ENCODE results near the gene STEAP4. TPM values are rescaled to one million over a fixed set of nuclear protein-coding genes. Genes with fewer than 3 reads are reported as not detected.

Gene STEAP4
- total and polyA plus RNA-seq, 2 donors (not counting 1 experiment from before 2014, with no cell fraction given): 0.94 to 0.99 TPM

GRCh38 chr7:88344956-88345832 is 38.5 kb upstream of the STEAP4 start:
- H3K4me2 ChIP-seq (ENCODE audit: extremely low read depth, insufficient read depth, low read length): no peak overlapping the region

GRCh38 chr7:88344271-88344670 is 37.6 kb upstream of the STEAP4 start:
- no peaks in the 10 kb centered on the region for H3K4me1 ChIP-seq (ENCODE audit: control insufficient read depth, extremely low read depth, insufficient read depth, low read length)
- no peak overlapping the region for H3K4me2 ChIP-seq (ENCODE audit: extremely low read depth, insufficient read depth, low read length)
- no peak overlapping the region for H3K27ac ChIP-seq (ENCODE audit: insufficient read depth, low read length)
- no peaks in the 10 kb centered on the region for H3K9me3 ChIP-seq (ENCODE audit: control insufficient read depth, insufficient read depth, low read depth, low read length)
- H3K27me3 ChIP-seq (ENCODE audit: control insufficient read depth, insufficient read depth, low read length): no peaks in the 10 kb centered on the region
- TF ChIP-seq EZH2 (IDR thresholded peaks at IDR 0.05; ENCODE audit: low read length, missing control alignments) (no peak), CTCF (conservative IDR thresholded peaks at IDR 0.05 in 1 of 2, IDR thresholded peaks at IDR 0.05 in 1 of 2; ENCODE audit: low read depth in 1 of 2, low read length in 2 of 2) (no peak)
- H3K4me3 ChIP-seq (replicated peaks in 1 of 4; ENCODE audit: control extremely low read depth in 1 of 4, insufficient read depth in 1 of 4, low read depth in 3 of 4, low read length in 4 of 4): no peak overlapping the region
- H4K20me1 ChIP-seq (ENCODE audit: control insufficient read depth, extremely low read depth, insufficient read depth, low read length): no peaks in the 10 kb centered on the region
- DNase-seq (ENCODE audit: low read depth in 2 of 2): no peak
- no peak overlapping the region for H3K9ac ChIP-seq (ENCODE audit: insufficient read depth, low read length)
- no peak overlapping the region for H2AFZ ChIP-seq (ENCODE audit: low read length)
- no peaks in the 10 kb centered on the region for H3K36me3 ChIP-seq (ENCODE audit: control insufficient read depth, insufficient read depth, low read length)
- H3K79me2 ChIP-seq (ENCODE audit: control insufficient read depth, insufficient read depth, low read length): no peaks in the 10 kb centered on the region

More at GRCh38 chr7:88344956-88345832, 38.5 kb upstream of the STEAP4 start:
- Histone ChIP-seq H3K27me3 (ENCODE audit: control insufficient read depth, insufficient read depth, low read length) (no peaks in the 10 kb centered on the region), H3K27ac (ENCODE audit: insufficient read depth, low read length) (no peak overlapping the region), H3K36me3 (ENCODE audit: control insufficient read depth, insufficient read depth, low read length) (no peaks in the 10 kb centered on the region), H3K9me3 (ENCODE audit: control insufficient read depth, insufficient read depth, low read depth, low read length) (no peaks in the 10 kb centered on the region), H4K20me1 (ENCODE audit: control insufficient read depth, extremely low read depth, insufficient read depth, low read length) (no peaks in the 10 kb centered on the region), H2AFZ (ENCODE audit: low read length) (no peak overlapping the region), H3K4me3 (replicated peaks in 1 of 4; ENCODE audit: control extremely low read depth in 1 of 4, insufficient read depth in 1 of 4, low read depth in 3 of 4, low read length in 4 of 4) (no peak overlapping the region), H3K9ac (ENCODE audit: insufficient read depth, low read length) (no peak overlapping the region), H3K4me1 (ENCODE audit: control insufficient read depth, extremely low read depth, insufficient read depth, low read length) (no peaks in the 10 kb centered on the region), H3K79me2 (ENCODE audit: control insufficient read depth, insufficient read depth, low read length) (no peaks in the 10 kb centered on the region)
- peak; percentile 5 to 25 for DNase-seq (ENCODE audit: low read depth in 2 of 2)
- peak; percentile 48 to 50 for TF ChIP-seq CTCF (conservative IDR thresholded peaks at IDR 0.05 in 1 of 2, IDR thresholded peaks at IDR 0.05 in 1 of 2; ENCODE audit: low read depth in 1 of 2, low read length in 2 of 2)
- TF ChIP-seq EZH2 (IDR thresholded peaks at IDR 0.05; ENCODE audit: low read length, missing control alignments): no peak

GRCh38 chr7:88339195-88339922 is 32.7 kb upstream of the STEAP4 start:
- Histone ChIP-seq H3K79me2 (ENCODE audit: control insufficient read depth, insufficient read depth, low read length) (no peaks in the 10 kb centered on the region), H2AFZ (ENCODE audit: low read length) (no peak overlapping the region), H3K4me3 (replicated peaks in 1 of 4; ENCODE audit: control extremely low read depth in 1 of 4, insufficient read depth in 1 of 4, low read depth in 3 of 4, low read length in 4 of 4) (no peak overlapping the region), H3K36me3 (ENCODE audit: control insufficient read depth, insufficient read depth, low read length) (no peaks in the 10 kb centered on the region), H3K27ac (ENCODE audit: insufficient read depth, low read length) (no peak overlapping the region), H3K4me1 (ENCODE audit: control insufficient read depth, extremely low read depth, insufficient read depth, low read length) (no peaks in the 10 kb centered on the region), H3K27me3 (ENCODE audit: control insufficient read depth, insufficient read depth, low read length) (no peaks in the 10 kb centered on the region), H4K20me1 (ENCODE audit: control insufficient read depth, extremely low read depth, insufficient read depth, low read length) (no peaks in the 10 kb centered on the region), H3K9me3 (ENCODE audit: control insufficient read depth, insufficient read depth, low read depth, low read length) (no peaks in the 10 kb centered on the region), H3K4me2 (ENCODE audit: extremely low read depth, insufficient read depth, low read length) (no peak overlapping the region), H3K9ac (ENCODE audit: insufficient read depth, low read length) (no peak overlapping the region)
- TF ChIP-seq CTCF (conservative IDR thresholded peaks at IDR 0.05 in 1 of 2, IDR thresholded peaks at IDR 0.05 in 1 of 2; ENCODE audit: low read depth in 1 of 2, low read length in 2 of 2) (no peak), EZH2 (IDR thresholded peaks at IDR 0.05; ENCODE audit: low read length, missing control alignments) (no peak)
- no peak for DNase-seq (ENCODE audit: low read depth in 2 of 2)

All from fibroblast of lung (primary cell).